HepG2 (cell line): Measurements from ENCODE around the gene HLF. TPM values are rescaled to one million over a fixed set of nuclear protein-coding genes. Genes with fewer than 3 reads are reported as not detected.
A peak's percentile ranks its signal among the peaks of the same experiment; 100 is the strongest.

Source experiments
- ATF7 ChIP-seq, 2 experiments: fragments of 450-650 bp in 1 of 2; sonication (generic) in 1 of 2; formaldehyde crosslinking in 1 of 2; IDR thresholded peaks; 2 replicates each; pipeline versions ENCODE4 v1.4.0 to v1.6.1; 2016 to 2020; ENCODE audit warnings: antibody characterized with exemption in 1 of 2, mild to moderate bottlenecking in 1 of 2, missing genetic modification reagents in 1 of 2
- CEBPG ChIP-seq: IDR thresholded peaks from 2 replicates; pipeline ENCODE4 v1.6.1; 2016
- EP300 ChIP-seq, 3 experiments: sonication (generic) in 1 of 3; formaldehyde crosslinking in 1 of 3; IDR thresholded peaks; 2 replicates each; pipeline versions ENCODE4 v1.5.1 to v1.6.1; 2011 to 2020; ENCODE audit warnings: low read depth in 2 of 3, low read length in 2 of 3, borderline replicate concordance in 1 of 3, improper control_type of control experiment in 1 of 3, mild to moderate bottlenecking in 1 of 3, missing genetic modification reagents in 1 of 3, moderate library complexity in 1 of 3
- FOSL2 ChIP-seq: sonication (generic); formaldehyde crosslinking; IDR thresholded peaks from 2 replicates; pipeline ENCODE4 v1.4.0; 2020; ENCODE audit warnings: missing genetic modification reagents
- GATA4 ChIP-seq: sonication (generic); IDR thresholded peaks from 2 replicates; pipeline ENCODE4 v1.6.1; 2016; ENCODE audit warnings: antibody characterized with exemption, low read depth, borderline replicate concordance
- HOXA3 ChIP-seq: sonication (generic); formaldehyde crosslinking; IDR thresholded peaks from 2 replicates; pipeline ENCODE4 v1.5.0; 2020; ENCODE audit warnings: missing genetic modification reagents
- MED1 ChIP-seq: sonication (generic); formaldehyde crosslinking; IDR thresholded peaks from 2 replicates; pipeline ENCODE4 v1.4.0; 2020; ENCODE audit warnings: missing genetic modification reagents
- NAIF1 ChIP-seq: sonication (generic); formaldehyde crosslinking; IDR thresholded peaks from 2 replicates; pipeline ENCODE4 v1.5.0; 2020; ENCODE audit warnings: mild to moderate bottlenecking, missing genetic modification reagents, borderline replicate concordance
- PCBP1 ChIP-seq: fragments of 200-400 bp; formaldehyde crosslinking; IDR thresholded peaks from 2 replicates; pipeline ENCODE4 v1.6.1; 2017; ENCODE audit warnings: mild to moderate bottlenecking, low read depth, low read length, borderline replicate concordance
- PHF21A ChIP-seq: sonication (generic); formaldehyde crosslinking; IDR thresholded peaks from 2 replicates; pipeline ENCODE4 v1.5.0; 2020; ENCODE audit warnings: mild to moderate bottlenecking, missing genetic modification reagents
- POLR2A ChIP-seq, 2 experiments: IDR thresholded peaks; 2 replicates each; pipeline ENCODE4 v1.6.1; 2011; ENCODE audit warnings: low read depth in 2 of 2, low read length in 2 of 2, mild to moderate bottlenecking in 1 of 2, moderate library complexity in 1 of 2; ENCODE audit not compliant: insufficient read depth in 1 of 2
- PPARG ChIP-seq: conservative IDR thresholded peaks from 2 replicates; pipeline ENCODE4 v1.6.1; 2016; ENCODE audit warnings: missing biosample characterization, missing genetic modification reagents
- SOX6 ChIP-seq, 2 experiments: fragments of 450-650 bp in 1 of 2; sonication (generic) in 1 of 2; formaldehyde crosslinking in 1 of 2; IDR thresholded peaks; 2 replicates each; pipeline versions ENCODE4 v1.4.0 to v1.6.1; 2017 to 2020; ENCODE audit warnings: antibody characterized with exemption in 1 of 2, mild to moderate bottlenecking in 1 of 2, missing genetic modification reagents in 1 of 2
- XRCC5 ChIP-seq: fragments of 200-400 bp; formaldehyde crosslinking; optimal IDR thresholded peaks from 2 replicates; pipeline ENCODE3; 2017; ENCODE audit warnings: mild to moderate bottlenecking, low read length
- ZNF530 ChIP-seq: sonication (generic); formaldehyde crosslinking; IDR thresholded peaks from 2 replicates; pipeline ENCODE4 v1.5.0; 2020; ENCODE audit warnings: low read depth, mild to moderate bottlenecking, missing genetic modification reagents
- ZSCAN29 ChIP-seq: sonication (generic); formaldehyde crosslinking; conservative IDR thresholded peaks from 2 replicates; pipeline ENCODE4 v1.4.0; 2020; ENCODE audit warnings: mild to moderate bottlenecking, missing genetic modification reagents
- polyA plus RNA-seq, 8 experiments: library from polyadenylated mRNA; depleted of rRNA in 3 of 8; stranded (reverse) in 7 of 8; unstranded in 1 of 8; fragments of >200 nt; fragmentation: Illumina TruSeq in 4 of 8; extraction: Trizol in 4 of 8; gene quantifications; 2 replicates each; pipeline versions ENCODE4 v1.2.1 to v1.2.3, GENCODE V29; 2011 to 2016; ENCODE audit warnings: low read depth in 4 of 8, missing spikeins in 1 of 8, mixed read lengths in 1 of 8; ENCODE audit not compliant: insufficient read depth in 1 of 8
- total RNA-seq, 5 experiments: library from RNA; depleted of rRNA; stranded (reverse); fragments of >200 nt; fragmentation: Illumina TruSeq; extraction: Trizol; gene quantifications; 2 replicates each; pipeline ENCODE4 v1.2.3, GENCODE V29; 2016; ENCODE audit warnings: low read depth in 1 of 5
- TF ChIP-seq, protein P1 (sequence below): sonication (generic); formaldehyde crosslinking; IDR thresholded peaks from 2 replicates; pipeline ENCODE4 v1.4.0; 2020; ENCODE audit warnings: missing genetic modification reagents
- TF ChIP-seq, protein P2 (sequence below): sonication (generic); formaldehyde crosslinking; IDR thresholded peaks from 2 replicates; pipeline ENCODE4 v1.4.0; 2020; ENCODE audit warnings: missing genetic modification reagents

Gene HLF
- total and polyA plus RNA-seq, 2 of the 13 experiments (the other 11 are each of a cell fraction or from before 2014, with no cell fraction given), result 202 to 346 TPM

DNA sequence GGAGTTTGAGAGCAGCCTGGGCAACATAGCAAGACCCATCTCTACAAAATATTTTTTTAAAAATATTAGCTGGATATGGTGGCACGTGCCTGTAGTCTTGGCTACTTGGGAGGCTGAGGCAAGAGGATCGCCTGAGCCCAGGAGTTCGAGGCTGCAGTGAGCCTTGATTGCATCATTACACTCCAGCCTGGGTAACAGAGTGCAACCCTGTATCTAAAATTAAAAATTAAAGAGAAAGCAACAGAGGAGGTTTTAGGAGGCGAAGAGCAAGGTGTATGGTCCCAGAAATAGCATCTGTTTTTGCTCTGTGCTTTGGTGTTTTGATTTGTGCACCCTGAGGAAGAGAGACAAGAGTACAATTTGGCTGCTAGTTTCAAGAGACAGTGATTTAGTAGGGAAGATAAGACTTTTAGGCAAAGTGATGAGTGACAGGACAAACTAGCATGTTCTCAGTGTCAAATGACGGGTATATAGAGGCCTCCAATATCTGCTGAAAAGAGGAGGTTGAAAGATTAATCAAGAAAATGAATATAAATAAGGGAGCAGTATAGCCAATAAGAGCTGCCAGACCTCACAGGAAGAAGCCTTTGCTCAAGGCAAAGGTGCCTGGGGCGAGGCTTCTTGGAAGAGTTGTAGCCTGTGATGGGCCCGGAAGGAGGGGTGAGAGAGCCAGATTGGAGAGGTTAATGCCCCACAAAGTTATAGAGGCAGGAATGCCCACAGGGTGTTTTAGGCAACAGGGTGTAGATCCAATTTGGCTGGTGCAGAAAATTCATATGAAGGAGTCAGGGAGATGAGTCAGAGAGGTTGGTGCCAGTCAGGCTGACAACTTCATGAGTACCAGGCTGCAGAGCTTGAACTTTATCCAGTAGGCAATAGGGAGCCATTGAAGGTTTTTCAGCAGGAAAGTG lies 11.4 kb downstream of the HLF start (continued):
- peak in 1 of 2 experiments; percentile 21; a peak in 1 of 4 replicates for TF ChIP-seq EP300 (IDR thresholded peaks at IDR 0.05; ENCODE audit: low read depth in 2 of 2, low read length in 2 of 2)
- TF ChIP-seq EP300 (CRISPR knock-in tag; IDR thresholded peaks at IDR 0.05; ENCODE audit: borderline replicate concordance), result no peak
- no peak for TF ChIP-seq SOX6 (IDR thresholded peaks at IDR 0.05)
- TF ChIP-seq SOX6 (CRISPR knock-in tag; IDR thresholded peaks at IDR 0.05), result 0 out of 2 replicates have a peak, but pooled peaks have one; percentile 23
- no peak for TF ChIP-seq HOXA3 (CRISPR knock-in tag)
- no peak for TF ChIP-seq PPARG (CRISPR knock-in tag)
- no peak for TF ChIP-seq NAIF1 (CRISPR knock-in tag)
- TF ChIP-seq ZNF530, result no peak
- TF ChIP-seq PCBP1, result no peak
- TF ChIP-seq POLR2A (IDR thresholded peaks at IDR 0.05; ENCODE audit: insufficient read depth in 1 of 2, low read depth in 2 of 2, low read length in 2 of 2), result peak in 1 of 2 experiments; percentile 34; a peak in 2 of 4 replicates
- TF ChIP-seq CEBPG (CRISPR knock-in tag), result peak; percentile 70
- peak; percentile 50 for TF ChIP-seq XRCC5
- TF ChIP-seq ZSCAN29 (CRISPR knock-in tag), result 0 out of 2 replicates have a peak, but pooled peaks have one; percentile 4
- TF ChIP-seq, protein P1, sequence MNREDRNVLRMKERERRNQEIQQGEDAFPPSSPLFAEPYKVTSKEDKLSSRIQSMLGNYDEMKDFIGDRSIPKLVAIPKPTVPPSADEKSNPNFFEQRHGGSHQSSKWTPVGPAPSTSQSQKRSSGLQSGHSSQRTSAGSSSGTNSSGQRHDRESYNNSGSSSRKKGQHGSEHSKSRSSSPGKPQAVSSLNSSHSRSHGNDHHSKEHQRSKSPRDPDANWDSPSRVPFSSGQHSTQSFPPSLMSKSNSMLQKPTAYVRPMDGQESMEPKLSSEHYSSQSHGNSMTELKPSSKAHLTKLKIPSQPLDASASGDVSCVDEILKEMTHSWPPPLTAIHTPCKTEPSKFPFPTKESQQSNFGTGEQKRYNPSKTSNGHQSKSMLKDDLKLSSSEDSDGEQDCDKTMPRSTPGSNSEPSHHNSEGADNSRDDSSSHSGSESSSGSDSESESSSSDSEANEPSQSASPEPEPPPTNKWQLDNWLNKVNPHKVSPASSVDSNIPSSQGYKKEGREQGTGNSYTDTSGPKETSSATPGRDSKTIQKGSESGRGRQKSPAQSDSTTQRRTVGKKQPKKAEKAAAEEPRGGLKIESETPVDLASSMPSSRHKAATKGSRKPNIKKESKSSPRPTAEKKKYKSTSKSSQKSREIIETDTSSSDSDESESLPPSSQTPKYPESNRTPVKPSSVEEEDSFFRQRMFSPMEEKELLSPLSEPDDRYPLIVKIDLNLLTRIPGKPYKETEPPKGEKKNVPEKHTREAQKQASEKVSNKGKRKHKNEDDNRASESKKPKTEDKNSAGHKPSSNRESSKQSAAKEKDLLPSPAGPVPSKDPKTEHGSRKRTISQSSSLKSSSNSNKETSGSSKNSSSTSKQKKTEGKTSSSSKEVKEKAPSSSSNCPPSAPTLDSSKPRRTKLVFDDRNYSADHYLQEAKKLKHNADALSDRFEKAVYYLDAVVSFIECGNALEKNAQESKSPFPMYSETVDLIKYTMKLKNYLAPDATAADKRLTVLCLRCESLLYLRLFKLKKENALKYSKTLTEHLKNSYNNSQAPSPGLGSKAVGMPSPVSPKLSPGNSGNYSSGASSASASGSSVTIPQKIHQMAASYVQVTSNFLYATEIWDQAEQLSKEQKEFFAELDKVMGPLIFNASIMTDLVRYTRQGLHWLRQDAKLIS, result peak; percentile 41; the same call in 1 of the 2 replicates
- TF ChIP-seq, protein P2, sequence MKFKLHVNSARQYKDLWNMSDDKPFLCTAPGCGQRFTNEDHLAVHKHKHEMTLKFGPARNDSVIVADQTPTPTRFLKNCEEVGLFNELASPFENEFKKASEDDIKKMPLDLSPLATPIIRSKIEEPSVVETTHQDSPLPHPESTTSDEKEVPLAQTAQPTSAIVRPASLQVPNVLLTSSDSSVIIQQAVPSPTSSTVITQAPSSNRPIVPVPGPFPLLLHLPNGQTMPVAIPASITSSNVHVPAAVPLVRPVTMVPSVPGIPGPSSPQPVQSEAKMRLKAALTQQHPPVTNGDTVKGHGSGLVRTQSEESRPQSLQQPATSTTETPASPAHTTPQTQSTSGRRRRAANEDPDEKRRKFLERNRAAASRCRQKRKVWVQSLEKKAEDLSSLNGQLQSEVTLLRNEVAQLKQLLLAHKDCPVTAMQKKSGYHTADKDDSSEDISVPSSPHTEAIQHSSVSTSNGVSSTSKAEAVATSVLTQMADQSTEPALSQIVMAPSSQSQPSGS, result 0 out of 2 replicates have a peak, but pooled peaks have one; percentile 15
- TF ChIP-seq ATF7 (IDR thresholded peaks at IDR 0.05), result peak; percentile 52; the same call in 1 of the 2 replicates
- TF ChIP-seq ATF7 (CRISPR knock-in tag; IDR thresholded peaks at IDR 0.05), result no peak
- TF ChIP-seq MED1 (CRISPR knock-in tag), result peak; percentile 32; the same call in 1 of the 2 replicates
- 0 out of 2 replicates have a peak, but pooled peaks have one; percentile 27 for TF ChIP-seq PHF21A (CRISPR knock-in tag)
- peak; percentile 19; the same call in 1 of the 2 replicates for TF ChIP-seq GATA4
- peak; percentile 83 for TF ChIP-seq FOSL2 (CRISPR knock-in tag)
